Stimulated activated CD8-positive, alpha-beta memory T cell treated with anti-CD3 and anti-CD28 coated beads, Interleukin-15, amount 100 ng/mL, for 4 hours (primary cell): ENCODE measurements around the gene OOEP.
"Not testable (repeated sequence)": the region's sequence is repeated elsewhere in the genome, so short reads cannot be mapped to it uniquely, and the experiment has no call there.

Experiments used
- DNase-seq, 2 donors: peaks; one replicate each; pipeline ENCODE4 v3.0.0-alpha.2; 2020; ENCODE audit warnings: low read depth in 2 of 2

OOEP gene

DNA sequence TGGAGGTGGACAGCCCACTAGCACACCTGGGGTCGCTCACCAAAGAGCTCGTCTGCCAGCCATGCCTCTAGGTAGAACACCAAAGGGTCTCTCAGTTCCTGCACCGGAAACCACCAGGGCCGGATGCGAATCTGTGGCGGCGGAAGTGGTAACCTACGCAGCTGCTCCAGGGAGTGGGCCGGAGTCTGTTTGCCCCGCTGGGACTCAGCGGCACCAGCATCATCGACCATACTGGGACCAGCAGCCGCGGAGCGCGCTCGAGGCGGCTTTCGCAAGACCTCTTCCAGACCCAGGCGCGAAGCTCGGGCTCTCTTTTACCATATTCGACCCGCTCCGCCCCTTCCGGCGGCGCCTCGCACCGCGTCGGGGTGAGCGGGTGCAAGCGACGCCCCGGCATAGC, at the start of gene OOEP:
Gene OOEP (minus strand): TSS at position 335 of the 400 bp plus-strand sequence. CDS start 105 bp downstream, at position 230.
- no peak for DNase-seq

DNA sequence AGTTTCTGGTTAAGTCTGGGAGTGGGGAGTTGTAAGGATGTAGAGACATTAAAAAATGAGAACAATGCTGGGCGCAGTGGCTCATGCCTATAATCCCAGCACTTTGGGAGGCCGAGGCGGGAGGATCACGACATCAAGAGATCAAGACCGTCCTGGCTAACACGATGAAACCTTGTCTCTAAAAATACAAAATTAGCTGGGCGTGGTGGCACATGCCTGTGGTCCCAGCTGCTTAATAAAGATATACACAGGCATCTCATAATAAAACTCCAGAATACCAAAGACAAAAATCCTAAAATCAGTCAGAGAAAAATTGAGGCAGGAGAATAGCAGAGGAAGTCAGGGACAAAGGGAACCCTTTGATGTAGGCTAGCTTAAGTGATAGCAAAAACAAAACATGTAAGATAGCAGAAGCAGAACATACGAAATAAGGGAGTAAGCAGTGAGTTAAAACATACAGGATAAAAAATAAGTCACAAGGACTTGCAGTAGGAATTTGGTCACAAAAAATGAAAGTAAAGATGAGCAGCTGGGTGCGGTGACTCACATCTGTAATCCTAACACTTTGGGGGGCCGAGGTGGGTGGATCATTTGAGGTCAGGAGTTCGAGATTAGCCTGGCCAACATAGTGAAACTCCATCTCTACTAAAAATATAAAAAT, 48.5 kb upstream of the OOEP start:
- DNase-seq, result no peak

DNA sequence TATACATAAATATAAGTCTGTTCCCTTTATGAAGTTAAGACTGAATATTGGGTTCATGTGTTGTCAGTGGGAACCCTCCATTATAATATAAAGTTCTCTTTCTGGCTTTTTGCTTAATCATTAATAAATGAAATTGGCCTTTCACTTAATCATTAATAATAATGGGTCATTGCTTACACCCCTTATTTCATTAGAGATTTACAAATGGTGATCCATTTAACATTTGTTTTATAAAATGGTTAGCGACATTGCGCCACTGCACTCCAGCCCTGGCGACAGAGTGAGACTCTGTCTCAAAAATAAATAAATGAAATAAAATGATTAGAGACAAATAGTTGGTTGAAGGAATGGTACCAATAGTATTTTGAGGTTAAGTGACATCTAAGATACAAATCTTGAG, 43.4 kb upstream of the OOEP start:
- DNase-seq, result no peak

DNA sequence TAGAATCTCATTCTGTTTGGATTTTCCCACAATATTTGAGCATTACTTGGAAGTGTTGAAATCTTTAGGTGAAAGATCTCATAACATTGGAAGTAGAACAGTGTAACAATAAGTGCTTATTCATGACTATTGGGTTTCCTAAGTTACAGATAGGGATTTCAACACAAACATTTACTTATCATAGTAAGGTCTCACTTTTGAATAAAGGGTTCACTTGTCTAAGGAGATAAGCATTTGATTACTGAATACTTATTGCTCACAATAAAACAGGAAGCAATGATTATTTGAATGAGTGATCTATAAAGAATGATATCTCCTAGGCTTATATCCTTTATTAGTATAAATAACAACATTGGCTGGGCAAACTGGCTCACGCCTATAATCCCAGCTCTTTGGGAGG, 39.7 kb upstream of the OOEP start:
- no peak for DNase-seq

DNA sequence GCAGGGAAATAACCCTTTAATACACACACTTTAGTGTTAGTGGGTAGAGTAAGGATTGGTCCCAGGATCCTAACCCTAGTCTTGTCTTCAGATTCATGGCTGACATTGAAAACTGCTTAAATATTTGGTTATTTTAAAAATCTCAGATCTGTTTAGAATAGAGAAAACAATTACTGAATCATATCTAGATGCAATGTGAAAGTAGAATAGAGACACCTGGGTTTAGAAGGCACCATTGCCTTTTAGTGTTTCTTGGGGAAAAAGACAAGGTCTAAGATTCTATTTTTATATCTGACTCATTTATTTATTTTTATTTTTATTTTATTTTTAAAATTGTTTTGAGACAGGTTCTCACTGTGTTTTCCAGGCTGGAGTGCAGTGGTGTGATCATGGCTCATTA, 31.0 kb upstream of the OOEP start:
- DNase-seq, result no peak

DNA sequence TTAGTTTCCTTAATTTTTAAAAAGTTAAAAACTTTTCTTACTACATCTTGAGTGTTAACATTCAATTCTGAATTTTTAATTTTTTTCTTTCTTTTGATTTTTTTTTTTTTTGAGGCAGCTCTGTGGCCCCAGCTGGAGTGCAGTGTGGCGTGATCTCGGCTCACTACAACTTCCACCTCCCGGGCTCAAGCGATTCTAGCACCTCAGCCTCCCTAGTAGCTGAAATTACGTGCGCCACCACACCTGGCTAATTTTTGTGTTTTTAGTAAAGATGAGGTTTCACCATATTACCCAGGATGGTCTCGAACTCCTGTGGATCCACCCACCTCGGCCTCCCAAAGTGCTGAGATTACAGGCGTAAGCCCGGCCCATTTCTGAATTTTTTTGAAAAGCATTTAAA, 26.2 kb upstream of the OOEP start:
- no peak for DNase-seq

DNA sequence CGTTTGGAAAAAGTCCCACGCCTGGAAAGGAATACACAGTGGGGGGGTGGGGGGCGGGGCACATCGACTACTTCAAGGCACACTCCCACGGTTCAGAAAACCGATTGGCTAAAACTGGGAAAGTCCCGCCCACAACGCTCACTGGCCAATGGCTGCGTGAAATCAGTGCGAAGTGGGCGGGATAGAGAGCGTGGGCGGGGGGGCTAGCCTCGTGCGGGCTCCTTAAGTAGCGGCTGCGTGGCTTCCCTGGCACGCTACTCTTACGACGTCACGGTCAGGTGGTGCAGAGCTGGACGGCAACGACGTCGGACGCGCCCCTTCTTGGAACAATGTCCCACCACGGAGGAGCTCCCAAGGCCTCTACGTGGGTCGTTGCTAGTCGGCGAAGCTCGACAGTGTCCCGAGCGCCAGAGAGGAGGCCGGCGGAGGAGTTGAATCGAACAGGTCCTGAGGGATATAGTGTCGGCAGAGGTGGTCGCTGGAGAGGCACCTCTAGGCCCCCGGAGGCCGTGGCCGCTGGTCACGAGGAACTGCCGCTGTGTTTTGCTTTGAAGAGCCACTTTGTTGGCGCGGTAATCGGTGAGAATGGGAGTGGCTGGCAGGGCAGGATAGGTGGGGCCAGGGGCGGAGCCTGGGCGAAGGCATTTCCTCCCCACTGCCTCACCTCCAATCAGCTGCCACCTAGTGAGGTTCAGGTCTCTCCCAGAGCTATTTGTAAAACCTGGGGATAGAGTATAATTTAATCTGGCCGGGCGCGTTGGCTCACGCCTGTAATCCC, 25.1 kb upstream of the OOEP start, which contains the start of gene DDX43:
Gene DDX43 (plus strand): TSS at position 252 of the 778 bp plus-strand sequence. CDS start 78 bp downstream, at position 330.
- DNase-seq, result peak in 1 of 2 donors; percentile 17

DNA sequence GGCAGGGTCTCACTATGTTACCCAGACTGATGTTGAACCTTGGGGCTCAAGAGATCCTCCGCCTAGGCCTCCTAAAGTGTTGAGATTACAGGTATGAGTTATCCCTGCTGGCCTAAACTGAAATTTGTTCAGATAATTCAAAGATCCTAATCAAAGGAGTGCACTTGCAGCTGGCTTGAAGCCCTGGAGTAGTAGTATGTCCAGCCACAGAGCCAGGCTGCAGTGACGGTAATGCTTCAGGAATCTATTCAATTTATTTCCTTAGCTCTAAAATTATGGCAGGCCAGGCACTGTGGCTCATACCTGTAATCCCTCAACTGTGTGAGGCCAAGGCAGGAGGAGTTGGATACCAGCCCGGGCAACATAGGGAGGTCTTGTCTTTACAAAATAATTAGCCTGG, 23.6 kb upstream of the OOEP start:
- DNase-seq, result no peak

DNA sequence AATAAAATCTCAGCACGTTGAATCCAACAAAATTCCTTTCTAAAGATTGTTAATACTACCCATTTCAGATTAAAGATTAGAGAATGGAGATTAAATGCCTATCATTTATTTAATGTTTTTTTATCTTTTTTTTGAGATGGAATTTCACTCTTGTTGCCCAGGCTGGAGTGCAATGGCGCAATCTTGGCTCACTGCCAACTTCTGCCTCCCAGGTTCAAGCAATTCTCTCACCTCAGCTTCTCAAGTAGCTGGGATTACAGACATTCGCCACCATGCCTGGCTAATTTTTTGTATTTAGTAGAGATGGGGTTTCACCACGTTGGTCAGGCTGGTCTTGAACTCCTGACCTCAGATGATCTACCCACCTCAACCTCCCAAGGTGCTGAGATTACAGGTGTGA, 22.5 kb upstream of the OOEP start:
- not testable (repeated sequence) for DNase-seq

DNA sequence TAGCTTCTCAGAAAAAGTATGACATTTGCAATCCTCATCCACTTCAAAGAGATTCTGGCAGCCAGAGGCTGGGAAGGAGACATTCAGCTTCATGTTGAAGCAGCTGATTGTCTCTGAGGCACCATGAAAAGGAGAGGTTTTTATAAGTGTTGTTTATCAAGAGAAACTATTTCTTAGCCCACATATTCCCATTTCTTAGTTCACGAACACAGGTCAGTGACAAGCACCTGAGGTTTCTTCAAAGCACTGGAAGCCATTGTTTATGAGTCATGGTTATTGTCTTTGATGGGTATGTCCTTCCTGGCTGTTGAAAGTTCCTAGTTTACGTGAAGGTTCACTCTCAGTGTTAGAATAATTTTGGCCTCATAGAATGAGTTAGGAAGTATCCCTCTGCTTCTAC, 22.0 kb upstream of the OOEP start:
- no peak for DNase-seq

DNA sequence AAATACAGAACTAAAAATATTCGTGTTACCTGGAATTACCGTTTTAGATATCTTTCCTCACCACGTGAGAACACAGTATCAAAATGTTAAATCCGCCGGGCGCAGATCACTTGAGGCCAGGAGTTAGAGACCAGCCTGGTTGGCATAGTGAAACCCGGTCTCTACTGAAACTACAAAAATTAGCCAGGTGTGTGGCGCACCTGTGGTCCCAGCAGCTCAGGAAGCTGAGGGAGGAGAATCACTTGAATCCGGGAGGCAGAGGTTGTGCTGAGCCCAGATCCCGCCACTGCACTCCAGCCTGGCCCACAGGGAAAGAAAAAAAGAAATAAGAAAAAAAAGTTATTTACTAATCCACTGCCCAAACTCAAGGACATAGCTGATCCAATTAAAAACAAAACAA, 20.2 kb upstream of the OOEP start:
- DNase-seq, result no peak

DNA sequence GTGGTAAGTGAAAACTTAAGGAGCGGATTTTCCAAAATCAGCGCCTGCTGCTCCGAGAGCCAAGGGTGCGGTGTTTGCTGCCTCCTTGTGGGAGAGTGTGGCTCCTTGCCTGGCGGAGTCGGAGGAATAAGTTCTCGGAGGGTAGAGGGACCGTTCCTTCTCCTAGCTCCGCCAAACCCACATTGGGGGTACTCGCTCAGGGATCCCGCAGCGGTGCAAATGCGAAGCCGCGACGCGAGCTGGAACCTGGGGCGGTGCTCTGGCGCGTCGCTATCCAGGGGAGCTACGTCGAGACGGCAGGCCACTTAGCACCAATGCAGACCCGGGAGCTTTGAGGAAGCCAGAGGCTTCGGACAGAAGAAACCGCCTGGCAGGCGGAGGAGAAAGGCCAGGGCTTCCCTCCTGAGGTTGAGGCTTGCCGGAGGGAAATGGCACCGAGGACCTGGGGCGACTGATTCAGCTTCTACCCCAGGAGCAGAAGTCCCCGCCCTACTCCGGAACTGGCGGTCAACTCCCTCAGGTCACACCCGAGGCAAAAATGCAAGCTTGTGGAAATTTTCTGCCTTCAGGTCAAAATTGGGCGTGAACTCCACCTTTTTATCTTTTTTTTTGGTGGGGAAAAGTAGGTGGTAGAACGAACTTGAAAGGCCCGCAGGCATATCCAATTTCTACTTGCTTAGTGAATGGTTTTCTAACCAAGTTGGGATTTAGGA, 19.3 kb upstream of the OOEP start:
- DNase-seq, result peak; percentile 24

DNA sequence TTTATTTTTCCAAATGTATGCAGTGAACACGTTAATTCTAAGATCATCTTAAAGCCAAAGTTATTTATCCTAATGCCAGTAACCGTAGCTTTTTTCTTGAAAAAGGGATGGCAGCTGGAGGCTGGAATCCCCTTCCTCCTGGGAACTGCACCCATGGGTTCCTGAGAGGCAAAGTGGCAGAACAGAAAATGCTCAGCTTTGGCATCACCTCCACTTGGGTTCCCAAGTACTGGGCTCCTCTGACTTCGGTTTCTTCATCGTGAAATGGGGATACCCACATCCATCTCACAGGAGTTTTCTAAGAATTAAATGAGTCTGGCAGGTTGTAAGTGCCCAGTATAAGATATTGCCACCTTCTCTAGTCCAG, 18.7 kb upstream of the OOEP start:
- DNase-seq, result no peak

DNA sequence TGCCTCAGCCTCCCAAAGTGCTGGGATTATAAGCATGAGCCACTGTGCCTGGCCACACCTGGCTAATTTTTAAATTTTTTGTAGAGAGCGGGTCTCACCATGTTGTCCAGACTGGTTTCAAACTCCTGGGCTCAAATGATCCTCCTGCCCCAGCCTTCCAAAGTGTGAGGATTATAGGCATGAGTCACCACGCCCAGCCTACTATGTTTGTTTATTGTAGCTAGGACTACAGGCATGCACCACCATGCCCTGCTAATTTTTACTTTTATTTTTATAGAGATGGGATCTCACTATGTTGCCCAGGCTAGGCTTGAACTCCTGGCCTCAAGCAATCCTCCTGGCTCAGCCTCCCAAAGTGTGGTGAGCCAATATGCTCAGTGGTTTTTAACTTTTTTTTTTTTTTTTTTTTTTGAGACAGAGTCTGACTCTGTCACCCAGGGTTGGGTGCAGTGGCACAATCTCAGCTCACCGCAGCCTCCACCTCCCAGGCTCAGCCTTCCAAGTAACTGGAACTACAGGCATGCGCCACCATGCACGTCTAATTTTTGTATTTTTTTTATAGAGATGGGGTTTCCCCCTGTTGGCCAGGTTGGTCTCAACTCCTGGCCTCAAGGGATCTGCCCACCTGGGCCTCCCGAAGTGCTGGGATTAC, 12.9 kb upstream of the OOEP start:
- DNase-seq, result no peak

DNA sequence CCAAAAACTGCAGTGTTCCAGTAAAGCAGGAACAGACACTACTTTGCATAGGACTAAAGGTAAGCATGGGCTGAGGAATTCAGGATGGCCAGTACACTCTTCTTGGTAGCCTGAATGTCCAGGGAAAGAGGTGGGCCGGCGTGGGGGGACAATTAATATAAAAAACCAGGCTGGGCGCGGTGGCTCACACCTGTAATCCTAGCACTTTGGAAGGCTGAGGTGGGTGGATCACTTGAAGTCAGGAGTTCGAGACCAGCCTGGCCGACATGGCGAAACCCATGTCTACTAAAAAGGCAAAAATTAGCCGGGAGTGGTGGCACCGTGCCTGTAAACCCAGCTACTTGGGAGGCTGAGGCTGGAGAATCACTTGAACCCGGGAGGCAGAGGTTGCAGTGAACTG, 11.8 kb upstream of the OOEP start:
- DNase-seq, result not testable (repeated sequence)

DNA sequence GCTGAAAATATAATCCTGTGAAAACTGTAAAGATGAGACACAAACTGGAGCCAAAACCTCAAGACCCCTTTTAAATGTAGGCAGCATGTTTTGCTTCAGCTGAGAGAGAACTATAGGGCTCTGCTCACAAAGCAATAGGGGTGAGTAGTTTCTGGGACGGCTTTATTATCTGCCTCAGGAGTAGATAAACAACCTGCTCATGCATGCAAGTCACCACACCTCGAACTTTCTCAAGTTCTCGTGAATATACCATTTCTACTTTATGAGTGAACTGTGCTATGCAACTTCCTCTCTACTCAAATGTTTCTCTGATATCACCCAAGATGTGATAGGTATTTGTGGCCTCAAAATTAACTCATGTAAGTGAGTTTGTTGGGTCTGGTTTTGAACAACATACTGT, 7.5 kb upstream of the OOEP start:
- no peak for DNase-seq

DNA sequence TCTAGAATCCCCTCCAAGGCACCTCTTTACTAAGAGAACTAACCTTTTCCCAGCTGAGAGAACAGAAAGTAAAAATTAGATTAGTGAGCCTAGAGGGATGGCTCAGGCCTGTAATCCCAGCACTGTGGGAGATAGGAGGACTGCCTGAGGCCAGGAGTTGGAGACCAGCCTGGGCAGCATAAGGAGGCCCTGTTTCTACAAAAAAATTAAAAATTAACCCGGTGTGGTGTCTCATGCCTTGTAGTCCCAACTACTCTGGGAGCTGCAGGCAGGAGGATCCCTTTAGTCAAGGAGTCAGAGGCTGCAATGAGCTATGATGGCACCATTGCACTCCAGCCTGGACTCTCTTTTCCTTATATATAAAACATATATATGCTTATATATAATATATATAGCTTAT, 5.5 kb upstream of the OOEP start:
- no peak for DNase-seq

DNA sequence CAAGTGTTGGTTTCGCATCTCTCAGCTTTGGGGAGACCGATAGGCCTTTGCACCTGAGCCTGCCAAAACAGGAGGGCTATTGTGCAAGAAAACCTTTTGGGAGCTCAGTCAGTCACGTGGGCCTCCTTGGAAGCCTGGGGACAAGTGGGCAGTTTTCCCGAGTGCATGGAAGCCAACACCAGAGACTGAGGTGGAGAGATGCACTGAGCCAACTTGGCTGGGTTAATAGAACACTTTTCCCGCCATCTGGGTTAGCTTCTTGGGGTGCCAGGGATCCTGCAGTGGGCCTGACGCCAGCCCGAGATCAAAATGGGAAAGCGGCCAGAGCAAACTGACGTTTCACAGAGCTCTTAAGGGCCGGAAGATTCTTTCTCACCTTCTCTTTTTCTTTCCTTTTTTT, 2.8 kb upstream of the OOEP start:
- DNase-seq, result no peak

DNA sequence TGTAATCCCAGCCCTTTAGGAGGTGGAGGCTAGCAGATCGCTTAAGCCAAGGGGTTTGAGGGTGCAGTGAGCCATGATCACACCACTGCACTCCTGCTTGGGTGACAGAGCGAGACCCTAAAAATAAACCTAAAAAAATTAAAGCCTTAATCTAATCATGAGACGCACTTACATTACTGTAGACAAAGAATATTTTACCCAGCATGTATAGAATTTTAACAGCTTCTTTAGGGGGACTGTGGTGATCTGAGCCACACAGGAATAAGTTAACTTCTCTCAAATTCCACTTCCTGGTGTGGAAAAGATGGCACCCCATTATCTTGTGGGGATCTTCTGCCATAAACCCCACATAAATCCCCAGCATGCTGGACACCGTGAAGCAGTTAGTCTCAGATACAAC, 2.3 kb upstream of the OOEP start:
- DNase-seq, result no peak

DNA sequence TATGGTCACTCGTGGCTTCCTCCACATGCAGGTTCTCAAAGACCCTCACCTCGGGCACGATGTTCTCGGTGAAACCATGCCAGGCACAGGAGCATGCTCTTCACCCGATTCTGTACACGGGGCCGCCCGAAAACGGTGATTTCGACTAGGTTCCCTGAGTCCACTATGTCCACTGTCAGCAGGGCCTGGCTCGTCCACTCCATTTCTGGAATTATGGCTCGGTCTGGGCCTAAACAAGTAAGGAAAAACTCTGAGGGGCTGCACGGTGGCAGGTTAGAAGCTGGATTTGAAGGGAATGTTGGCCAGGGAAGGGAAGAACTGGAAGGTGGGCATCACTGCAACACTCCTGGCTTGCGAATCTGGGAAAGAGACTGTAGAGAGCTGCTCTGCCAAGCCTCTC, 540 bp downstream of the OOEP start:
- DNase-seq, result no peak

DNA sequence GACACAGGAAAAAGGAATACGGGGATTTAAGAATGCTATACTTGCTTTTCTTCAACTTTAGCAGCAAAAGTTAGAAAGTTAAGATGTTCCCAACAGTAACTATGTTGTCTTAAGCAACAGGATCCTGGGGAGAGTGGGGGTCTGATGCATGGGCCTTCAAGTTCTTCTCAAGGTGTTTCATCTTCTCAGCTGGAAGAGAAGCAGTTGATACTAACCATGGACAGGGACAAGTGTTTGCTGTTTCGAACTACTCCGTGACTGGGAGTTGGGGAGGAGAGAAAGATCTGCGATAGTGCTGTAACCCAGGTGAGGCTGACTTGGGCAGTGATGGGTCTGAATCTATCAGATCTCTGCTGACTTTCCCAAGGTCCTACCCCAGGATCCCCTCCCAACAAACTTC, 1.0 kb downstream of the OOEP start:
- no peak for DNase-seq

DNA sequence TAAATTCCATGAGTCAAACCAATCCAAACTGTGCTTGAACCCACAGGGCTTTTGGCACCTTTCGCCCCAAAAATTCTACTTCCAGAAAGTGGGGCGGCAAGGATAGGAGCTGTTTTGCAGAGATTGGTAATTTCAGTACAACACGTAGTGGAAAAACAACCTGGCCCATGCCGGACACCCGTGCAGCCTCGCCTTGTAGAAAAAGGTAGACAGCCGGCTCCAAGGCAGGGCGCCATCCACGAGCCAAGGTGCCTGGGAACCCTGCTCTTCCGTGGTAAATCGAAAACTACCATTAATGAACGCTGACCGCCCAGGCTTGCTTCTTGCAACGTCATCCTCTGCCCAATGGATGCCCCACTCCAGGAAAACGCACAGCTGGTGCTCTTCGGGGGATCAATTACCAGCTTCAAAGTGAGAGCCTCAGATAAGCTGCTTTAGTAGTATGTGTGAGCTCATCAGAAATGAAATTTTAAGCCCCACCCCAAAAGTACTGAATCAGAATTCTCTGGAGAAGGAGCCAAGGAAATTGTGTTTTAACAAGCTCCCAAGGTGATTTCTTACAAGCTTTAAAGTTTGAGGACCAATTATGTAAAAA, 1.8 kb downstream of the OOEP start:
- no peak for DNase-seq
